GM19238 (cell line): Measurements from ENCODE around the gene MTMR3.
"Not testable (repeated sequence)": the region's sequence is repeated elsewhere in the genome, so short reads cannot be mapped to it uniquely, and the experiment has no call there.

Experiments used
- DNase-seq: peaks from one replicate; pipeline ENCODE4 v3.0.0; 2011; ENCODE audit warnings: low spot score; ENCODE audit not compliant: insufficient read length

The MTMR3 gene

DNA sequence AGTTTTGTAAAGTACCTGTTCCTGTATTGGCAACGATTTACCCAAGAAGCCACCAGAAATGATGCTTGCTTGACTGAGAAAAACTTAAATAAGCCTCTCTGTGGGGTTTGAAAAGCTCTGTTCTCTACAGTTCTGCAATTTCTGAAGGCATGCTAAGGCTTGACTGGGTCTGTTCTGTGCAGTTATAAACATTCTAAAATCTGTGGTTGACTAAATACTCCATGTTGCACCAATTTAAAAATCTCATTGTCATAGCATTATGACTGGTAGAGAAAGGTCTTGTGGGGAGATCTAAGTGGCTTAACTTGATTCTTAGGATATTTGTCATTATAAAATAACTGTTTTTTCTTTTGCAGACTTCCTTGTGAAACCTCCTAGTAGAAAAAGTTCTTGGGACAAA is 73.7 kb downstream of the MTMR3 start:
- DNase-seq = no peak

DNA sequence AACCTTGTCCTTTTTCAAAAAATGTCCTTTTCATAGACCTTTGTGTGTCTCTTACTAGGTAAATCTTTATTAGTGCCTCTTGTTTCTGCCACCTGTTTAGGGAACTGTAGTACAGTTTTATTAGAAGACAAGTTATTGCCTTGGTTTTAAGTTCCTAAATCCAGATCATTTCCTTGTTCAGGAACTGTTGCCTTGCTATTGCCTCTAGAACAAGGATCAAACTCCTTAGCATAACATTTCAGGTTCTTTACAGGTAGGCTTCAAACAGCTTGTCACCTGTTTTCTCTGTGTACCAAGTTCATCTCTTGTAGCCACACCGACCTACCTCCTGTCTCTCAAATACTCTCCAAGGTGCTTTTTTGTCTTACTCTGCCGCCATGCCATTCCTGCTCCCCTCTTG is 75.2 kb downstream of the MTMR3 start:
- no peak for DNase-seq

DNA sequence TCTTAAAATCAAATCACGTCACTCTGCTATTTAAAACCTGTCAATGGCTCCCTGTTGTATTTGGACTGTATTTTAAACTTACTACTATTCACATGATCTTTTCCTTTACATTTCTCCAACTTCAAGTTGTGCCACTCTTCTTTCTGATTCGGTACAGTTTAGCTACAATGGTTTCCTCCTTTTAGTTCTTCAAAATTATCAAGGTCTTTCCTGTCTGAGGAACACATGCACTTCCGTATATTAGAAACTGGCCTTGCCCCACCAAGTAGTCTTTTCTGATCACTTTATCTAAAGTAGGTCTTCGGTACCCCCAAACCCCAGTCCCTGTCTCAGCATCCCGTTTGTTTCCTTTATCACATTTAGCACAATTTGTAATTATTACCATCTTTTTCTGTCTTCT is 81.8 kb downstream of the MTMR3 start:
- DNase-seq = no peak

DNA sequence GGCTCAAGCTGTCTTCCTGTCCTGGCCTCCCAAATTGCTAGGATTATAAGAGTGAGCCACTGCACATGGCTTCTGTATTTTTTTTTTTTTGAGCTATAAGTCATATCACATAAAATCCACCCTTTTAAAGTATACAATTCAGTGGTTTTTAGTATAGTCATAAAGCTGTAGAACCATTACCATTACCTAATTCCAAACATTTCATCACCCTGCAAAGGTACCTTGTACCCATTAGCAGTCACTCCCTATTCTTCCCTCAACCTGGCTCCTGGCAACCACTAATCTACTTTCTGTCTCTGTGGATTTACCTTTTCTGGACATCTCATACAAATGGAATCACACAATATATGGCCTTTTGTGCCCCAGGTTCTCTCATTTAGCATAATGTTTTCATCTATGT is 84.5 kb downstream of the MTMR3 start:
- DNase-seq = no peak

DNA sequence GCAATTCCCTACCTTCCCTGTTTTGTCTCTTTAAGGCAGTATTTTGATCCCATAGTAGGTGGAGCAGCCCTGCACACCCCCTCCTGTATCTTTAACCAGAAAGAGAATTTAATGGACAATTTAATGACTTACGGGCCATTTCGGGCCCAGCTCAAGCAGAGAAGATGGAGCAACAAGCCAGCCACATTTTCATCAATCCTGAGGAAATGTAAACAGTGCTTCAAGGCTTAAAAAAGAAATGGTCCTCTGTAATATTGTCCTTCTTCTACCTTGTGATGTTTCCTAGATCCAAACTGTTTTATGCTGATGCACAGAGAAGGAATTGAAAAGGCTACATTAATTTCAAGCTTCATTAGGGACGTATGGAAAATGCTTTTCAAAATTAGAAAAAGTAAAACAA is 88.6 kb downstream of the MTMR3 start:
- no peak for DNase-seq

DNA sequence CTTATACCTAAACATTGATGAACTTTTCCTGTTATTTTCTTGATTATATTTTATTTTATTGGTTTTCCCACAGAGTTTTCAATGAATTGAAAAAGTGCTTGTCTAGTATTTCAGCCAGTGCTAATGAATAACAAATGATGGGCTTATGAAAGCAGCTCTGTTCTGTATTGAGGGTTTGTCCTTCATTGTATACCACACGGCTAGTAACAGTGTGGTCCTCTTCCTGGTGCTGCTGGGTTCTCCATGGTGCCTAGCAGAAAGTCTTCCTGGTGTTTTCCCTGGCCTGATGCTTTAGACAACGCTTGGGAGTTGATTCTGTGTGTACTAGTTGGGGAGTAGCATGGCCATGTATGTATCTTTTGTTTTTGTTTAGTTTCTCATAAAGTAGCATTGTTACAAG is 89.1 kb downstream of the MTMR3 start:
- DNase-seq = no peak

DNA sequence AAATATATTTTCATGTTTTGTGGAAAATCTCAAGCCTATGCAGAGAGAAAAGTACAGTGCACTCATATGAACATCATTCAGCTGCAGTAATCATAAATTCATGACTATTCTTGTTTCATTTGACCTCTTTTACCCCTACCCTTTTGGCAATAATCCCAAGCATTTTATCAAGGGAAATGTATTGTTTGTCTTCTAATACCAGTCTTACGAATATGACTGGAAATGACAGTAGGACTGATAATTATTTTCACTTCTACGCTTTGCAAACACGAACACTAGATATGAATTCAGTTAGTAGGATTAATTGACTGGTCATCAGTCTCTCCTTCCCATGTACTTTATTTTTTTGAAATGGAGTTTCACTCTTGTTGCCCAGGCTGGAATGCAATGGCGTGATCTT is 90.3 kb downstream of the MTMR3 start:
- no peak for DNase-seq

DNA sequence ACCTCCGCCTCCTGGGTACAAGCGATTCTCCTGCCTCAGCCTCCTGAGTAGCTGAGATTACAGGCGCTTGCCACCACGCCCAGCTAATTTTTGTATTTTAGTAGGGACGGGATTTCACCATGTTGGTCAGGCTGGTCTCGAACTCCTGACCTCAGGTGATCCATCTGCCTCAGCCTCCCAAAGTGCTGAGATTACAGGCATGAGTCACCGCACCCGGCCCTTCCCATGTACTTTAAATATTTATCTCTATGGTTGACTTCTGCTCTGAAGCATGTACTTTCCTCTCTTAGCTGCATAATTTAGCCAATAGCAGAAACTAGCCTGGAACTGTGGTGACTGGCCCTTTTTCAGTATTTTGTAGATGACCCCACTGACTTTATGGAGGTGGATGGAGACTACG is 90.7 kb downstream of the MTMR3 start:
- not testable (repeated sequence) for DNase-seq

DNA sequence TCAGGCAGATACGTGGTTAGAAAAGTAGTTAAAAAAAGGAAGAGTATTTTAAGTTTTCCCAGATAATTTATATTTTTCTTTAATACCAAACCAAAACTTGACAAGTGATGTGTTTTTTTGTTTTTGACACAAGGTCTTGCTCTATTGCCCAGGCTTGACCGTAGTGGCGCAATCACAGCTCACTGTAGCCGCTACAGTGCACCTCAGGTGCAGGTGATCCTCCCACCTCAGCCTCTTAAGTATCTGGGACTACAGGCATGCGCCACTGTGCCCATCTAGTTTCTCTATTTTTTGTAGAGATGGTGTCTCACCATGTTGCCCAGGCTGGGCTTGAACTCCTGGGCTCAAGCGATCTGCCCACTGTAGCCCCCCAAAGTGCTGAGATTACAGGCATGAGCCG is 92.5 kb downstream of the MTMR3 start:
- DNase-seq = no peak

DNA sequence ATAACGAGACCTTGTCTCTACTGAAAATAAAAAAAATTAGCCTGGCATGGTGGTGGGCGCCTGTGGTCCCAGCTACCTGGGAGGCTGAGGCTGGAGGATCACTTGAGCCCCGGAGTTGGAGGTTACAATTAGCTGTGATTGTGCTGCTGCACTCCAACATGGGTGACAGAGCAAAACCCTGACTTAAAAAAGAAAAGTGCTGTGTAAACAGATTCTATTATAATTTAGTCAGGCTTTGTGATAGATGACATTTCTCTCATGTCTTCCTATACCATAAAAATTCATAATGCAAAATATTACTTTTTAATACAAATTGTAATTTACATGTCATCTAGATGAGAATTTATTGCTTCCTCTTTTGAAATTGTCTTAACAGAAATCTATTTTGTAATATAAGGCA is 94.1 kb downstream of the MTMR3 start:
- no peak for DNase-seq

DNA sequence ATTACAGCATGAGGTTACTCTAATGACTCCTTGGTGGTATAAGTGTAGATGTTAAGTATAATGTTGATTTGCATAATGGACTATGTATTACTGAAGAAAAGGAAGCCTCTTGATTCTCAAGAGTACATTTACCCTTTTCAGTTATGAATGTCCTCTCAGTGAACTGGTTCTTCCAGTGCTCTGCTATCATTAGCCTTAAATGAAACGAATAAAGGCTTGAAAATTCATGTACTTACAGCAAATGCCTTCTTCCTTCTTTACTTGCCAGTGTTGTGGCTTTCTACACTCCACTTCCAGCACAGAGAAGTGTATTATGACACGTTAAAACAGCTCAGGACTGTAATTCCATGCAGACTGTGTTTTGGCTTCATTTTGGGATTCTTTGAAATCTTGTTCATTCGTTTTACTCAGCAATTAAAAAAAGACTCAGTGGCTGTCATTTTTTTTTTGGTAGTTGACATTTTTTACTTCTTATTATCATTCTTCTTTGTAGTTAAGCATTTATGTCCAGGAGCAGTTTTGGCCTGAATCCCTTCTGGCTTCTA is 96.9 kb downstream of the MTMR3 start:
- peak; percentile 13 for DNase-seq

DNA sequence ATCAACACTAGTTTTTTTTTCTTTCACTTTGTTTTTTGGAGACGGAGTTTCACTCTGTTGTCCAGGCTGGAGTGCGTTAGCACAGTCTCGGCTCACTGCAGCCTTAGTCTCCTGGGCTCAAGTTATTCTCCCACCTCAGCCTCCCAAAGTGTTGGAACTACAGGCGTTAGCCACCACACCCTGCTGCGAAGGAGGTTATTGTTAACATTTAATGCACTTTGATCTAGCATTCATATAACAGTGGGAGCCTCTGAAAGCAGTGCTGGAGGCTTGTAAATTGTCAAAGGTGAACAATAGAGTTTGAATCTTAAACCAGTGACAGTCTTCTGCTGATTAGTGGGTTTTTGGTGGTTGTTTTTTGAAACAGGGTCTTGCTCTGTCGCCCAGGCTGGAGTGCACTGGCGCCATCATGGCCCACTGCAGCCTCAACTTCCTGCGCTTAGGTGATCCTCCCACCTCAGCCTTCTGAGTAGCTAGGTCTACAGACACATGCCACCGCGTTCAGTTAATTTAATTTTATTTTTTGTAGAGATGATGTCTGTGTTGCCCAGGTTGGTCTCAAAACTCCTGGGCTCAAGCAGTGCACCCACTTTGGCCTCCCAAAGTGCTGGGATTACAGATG is 100.4 kb downstream of the MTMR3 start:
- no peak for DNase-seq

DNA sequence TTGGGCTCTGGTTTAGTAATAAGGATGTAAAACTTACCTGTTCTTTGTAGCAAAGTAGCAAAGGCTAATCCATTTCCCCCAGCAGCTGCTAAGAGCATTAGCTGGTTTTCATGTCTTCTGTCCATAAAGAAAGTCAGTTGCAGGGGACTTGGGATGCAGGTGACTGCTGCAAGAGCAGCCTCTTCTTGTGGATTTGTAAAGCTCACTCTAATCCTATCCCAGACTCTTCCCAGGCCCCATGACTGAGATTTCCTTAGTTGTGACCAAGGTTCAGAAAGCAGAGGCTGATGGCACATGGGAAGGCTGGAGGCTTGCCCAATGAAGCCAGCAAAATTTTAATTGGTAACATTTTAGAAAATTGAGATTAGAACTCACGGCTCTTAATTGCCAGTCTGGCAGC is 102.9 kb downstream of the MTMR3 start:
- DNase-seq = no peak

DNA sequence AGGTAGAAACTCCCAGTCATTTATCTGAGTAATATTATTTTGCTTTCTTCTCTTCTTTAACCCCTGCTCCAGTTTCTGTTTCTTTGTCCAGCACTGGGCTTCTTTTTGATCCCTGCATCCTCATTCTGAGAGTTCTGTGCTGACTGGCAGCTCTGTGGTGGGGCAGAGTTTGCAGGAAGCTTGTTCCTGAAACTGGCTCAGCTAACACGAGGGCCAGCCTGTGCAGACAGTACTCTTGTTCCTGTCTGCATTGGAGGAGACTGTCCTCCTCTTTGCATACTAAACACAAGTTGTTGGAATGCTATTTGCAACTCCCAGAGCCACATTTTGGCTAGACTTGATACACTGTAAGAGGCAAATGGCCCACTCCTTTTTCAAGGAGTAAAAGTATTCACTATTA is 104.2 kb downstream of the MTMR3 start:
- DNase-seq = no peak

DNA sequence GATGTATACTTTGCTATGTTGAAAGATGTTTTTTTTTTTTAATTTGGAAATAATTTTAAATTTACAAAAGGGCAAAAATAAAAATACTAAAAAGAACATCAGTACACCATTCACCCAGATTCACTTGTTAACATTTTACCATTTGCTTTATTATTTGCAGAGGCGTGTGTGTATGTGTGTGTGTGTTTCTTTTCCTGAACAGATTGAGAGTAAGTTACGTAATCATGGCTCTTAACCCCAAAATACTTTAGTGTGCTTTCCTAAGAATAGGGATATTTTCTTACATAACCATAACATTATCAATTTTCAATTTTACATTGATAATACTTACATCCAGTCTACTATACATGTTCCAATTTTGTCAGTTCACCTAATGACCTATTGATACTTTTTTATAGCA is 105.7 kb downstream of the MTMR3 start:
- DNase-seq = no peak

DNA sequence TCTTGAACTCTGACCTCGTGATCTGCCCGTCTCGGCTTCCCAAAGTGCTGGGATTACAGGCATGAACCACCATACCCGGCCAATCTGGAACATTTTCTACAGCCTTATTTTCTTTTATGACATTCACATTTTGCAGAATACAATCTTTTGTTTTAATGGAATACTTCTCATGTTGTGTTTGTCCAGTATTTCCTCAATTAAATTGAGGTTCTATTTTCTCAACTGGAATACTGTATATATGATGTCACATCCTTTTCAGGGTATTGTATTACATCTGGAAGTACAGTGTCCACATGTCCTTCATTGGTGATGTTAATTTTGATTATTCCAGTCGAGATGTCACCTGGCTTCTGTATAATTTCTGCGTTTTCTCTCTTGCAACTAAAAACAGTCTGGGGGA is 106.5 kb downstream of the MTMR3 start:
- DNase-seq = no peak

DNA sequence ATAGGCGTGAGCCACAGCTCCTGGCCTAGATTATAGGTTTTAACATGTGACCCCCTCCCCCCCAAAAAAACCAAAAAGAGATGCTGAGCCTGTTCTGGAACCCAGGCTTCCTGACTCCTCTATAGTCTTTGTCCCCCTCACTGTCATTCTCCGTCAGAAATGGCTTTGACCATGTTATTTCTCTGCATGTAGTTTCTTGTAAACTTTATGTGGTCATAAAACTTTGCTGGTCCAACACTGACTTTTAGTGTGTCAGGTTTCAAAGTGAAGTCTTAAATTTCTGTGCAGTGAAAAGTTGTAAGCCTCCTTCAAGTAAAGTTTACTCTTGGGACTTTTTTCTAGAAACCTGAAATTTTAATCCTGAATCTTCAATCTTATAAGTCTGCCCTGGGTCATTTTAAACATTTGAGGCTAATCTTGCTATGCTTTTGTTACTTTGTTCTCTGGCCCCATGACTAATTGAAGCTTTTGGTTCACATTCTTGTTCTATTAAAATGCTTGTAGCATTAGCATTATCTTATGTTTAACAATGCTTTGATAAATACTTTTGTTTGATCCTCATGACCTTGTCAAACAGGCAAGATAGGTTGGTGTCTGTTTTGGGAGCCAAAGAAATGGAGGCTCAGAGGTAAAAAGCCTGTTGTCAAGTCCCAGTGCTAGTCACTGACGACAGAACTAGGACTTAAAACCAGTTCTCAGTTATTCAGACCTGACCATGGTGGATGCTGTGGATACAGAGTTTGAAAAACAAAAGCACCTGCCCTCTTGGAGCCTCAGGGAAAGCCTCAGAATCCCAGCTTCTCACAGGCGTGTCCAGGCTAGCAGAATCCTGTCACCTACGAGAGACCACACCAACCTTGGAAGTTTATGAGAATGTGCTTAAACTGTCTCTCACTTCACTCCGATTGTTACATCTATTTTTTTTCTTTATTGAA is 109.6 kb downstream of the MTMR3 start:
- no peak for DNase-seq

DNA sequence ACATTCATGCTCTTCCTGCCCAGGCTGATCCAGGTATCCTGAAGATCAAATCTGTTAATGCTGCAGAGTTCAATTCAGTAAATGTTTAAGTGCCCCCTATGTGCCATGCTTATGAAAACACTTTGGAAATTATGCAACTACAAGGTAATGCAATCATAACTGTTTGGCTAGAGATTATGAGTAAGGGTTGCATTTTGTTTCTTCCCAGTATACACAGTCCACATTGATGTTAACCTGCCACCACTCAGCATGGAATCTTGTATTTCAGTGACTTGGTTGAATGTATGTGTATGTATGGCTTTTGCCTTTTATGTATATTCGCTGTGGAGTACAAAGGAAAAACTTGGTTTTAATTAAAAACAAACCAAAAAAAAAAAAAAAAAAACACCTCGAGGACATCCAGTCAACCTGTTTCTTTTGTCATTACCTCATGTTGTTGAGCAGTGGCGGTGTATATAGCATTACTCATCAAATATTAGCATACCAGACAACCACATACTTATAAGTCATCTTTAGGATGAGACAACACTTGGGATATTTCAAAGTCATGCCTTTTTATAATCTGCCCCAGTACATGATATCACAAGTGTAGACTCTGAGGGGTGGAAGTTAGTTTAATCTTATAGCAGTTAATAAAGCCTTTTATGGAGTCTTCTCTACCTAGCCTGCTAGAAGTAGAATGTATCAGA is 111.2 kb downstream of the MTMR3 start:
- DNase-seq = no peak

DNA sequence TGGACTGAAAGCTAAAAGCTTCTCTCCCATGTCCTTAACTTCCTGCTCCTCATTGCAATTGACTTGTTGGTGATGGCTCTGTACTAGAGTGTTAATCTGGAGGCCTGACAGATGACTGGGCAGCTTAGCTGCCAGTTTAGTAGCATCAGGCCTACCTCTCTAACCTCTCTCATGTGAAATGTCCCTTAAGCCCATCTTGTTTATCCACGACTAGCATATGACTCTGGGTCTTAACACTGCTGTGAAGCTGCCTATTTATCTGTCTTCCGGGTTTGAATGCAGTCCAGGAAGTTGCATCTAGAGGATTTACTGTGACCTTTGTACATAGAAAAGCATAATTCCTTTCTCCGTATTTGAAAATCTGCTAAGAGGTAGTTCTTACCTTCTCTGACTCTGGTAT is 112.0 kb downstream of the MTMR3 start:
- no peak for DNase-seq

DNA sequence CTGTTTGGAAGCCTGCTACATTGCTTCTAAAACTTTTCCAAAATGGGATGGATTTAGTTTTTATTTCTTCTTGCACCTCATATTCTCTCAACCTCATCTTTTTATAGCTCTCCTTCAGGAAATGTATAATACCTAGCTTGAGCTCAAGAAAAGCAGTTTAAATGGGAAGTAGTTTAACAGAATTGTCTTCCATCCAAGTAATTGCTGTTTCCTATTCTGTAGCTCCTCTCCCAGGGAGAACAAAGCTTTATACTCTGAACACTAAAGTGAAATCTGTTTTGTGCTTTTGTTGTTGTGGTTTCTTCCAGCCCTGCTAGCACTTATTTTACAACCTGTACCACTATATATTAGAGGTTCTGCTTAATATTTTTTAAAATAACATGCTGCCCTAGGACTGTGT is 114.1 kb downstream of the MTMR3 start:
- no peak for DNase-seq

DNA sequence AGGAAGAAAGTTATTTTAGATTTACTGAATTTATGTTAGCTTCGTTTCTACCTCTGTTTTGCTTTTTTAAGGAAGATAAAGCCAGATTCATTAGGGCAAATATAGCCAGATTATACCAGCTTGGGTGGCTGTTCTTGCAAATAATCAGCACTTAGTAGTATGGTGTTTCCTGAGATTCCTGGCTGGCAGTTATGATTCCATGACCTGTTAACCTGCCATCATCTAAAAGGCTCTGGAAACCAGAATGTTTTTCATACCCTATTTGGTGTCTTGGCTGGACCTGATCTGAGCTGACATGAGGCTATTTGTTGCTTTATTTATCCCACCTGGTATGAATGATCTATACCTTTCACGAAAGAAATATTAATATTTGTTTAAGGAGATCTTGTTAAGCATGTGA is 114.5 kb downstream of the MTMR3 start:
- no peak for DNase-seq
